ENCODE data around the gene ATOSB.
"Not testable (repeated sequence)": the region's sequence is repeated elsewhere in the genome, so short reads cannot be mapped to it uniquely, and the experiment has no call there.

ATOSB gene

GRCh38 chr9:35161713-35162604 is 46.3 kb upstream of the ATOSB start, which contains the start of gene UNC13B:
UNC13B (plus strand) TSS chr9:35162009; CDS start chr9:35162284, 275 bp downstream.
- Histone ChIP-seq H3K36me3 (ENCODE audit: low read depth) (no peaks in the 10 kb centered on the region; the same call in 1 of the 2 replicates), H3K27ac (ENCODE audit: poor library complexity, severe bottlenecking) (peak within 1 kb of the TSS; percentile 4), H3K27me3 (ENCODE audit: insufficient read depth, poor library complexity, severe bottlenecking) (no peaks in the 10 kb centered on the region), H3K9me3 (ENCODE audit: severe bottlenecking) (no peaks in the 10 kb centered on the region), H3K4me3 (ENCODE audit: severe bottlenecking) (peak within 1 kb of the TSS; percentile 95), H3K4me1 (ENCODE audit: insufficient read depth, poor library complexity, severe bottlenecking) (peaks cover 9% of the 10 kb centered on the region)
- DNase-seq (ENCODE audit: low spot score), result peak; percentile 91
- no peak for TF ChIP-seq CTCF (IDR thresholded peaks at IDR 0.05; ENCODE audit: poor library complexity, severe bottlenecking)
- ATAC-seq (ENCODE audit: low read depth), result peak; percentile 96

DNA sequence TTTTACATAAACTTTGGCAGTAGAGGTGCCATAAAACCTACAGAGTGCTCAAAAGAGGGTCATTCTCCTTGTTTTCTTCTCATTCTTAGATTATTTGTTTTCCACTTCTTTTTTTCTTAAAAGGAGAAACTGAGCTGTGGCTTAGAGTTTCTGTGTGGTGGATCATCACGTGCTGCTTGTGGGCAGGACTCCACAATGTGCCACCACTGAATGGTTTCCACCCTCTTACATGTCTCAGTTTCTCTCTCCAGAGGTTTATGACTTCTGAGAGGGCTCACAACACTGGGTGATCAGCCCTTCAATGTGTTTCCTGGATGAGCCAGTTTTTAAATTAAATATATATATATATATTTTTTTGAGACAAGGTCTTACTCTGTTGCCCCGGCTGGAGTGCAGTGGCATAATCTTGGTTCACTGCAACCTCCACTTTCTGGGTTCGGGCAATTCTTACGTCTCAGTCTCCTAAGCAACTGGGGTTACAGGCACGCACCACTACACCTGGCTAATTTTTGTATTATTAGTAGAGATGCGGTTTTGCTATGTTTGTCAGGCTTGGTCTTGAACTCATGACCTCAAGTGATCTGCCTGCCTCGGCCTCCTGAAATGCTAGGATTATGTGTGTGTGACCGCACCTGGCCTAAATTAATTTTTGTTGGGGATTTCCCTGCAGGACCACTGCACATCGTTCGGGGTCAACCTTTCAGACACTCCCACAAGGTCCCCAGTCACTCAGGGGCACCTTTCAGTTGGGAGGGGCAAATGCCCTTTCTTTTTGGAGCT is 43.0 kb upstream of the ATOSB start:
- Histone ChIP-seq H3K4me1 (ENCODE audit: insufficient read depth, poor library complexity, severe bottlenecking) (peaks cover 9% of the 10 kb centered on the region), H3K4me3 (ENCODE audit: severe bottlenecking) (no peak overlapping the region), H3K27me3 (ENCODE audit: insufficient read depth, poor library complexity, severe bottlenecking) (no peaks in the 10 kb centered on the region), H3K27ac (ENCODE audit: poor library complexity, severe bottlenecking) (no peak overlapping the region), H3K36me3 (ENCODE audit: low read depth) (no peaks in the 10 kb centered on the region), H3K9me3 (ENCODE audit: severe bottlenecking) (no peaks in the 10 kb centered on the region)
- no peak for TF ChIP-seq CTCF (IDR thresholded peaks at IDR 0.05; ENCODE audit: poor library complexity, severe bottlenecking)
- no peak for ATAC-seq (ENCODE audit: low read depth)
- no peak for DNase-seq (ENCODE audit: low spot score)

DNA sequence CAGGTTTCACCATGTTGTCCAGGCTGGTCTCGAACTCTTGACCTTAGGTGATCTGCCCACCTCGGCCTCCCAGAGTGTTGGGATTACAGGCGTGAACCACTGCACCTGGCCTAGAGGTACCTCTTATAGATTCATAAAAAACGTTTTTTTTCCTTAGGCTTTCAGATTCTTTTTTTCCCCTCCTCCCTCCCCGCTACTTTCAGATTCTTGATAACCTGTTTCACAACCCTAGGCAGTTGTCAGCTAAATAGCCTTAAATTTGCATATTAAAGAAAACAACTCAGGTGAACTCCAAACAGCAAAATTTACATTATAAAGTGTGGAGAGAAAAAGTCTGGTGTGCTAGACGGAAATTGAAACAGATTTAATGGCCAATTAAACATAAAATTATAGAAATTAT is 42.2 kb upstream of the ATOSB start:
- not testable (repeated sequence) for H3K4me1 ChIP-seq (ENCODE audit: insufficient read depth, poor library complexity, severe bottlenecking); DNase-seq (ENCODE audit: low spot score); H3K4me3 ChIP-seq (ENCODE audit: severe bottlenecking); H3K27me3 ChIP-seq (ENCODE audit: insufficient read depth, poor library complexity, severe bottlenecking); H3K9me3 ChIP-seq (ENCODE audit: severe bottlenecking); ATAC-seq (ENCODE audit: low read depth); H3K27ac ChIP-seq (ENCODE audit: poor library complexity, severe bottlenecking); H3K36me3 ChIP-seq (ENCODE audit: low read depth)

- no peaks in the 10 kb centered on the region for H3K27me3 ChIP-seq (ENCODE audit: insufficient read depth, poor library complexity, severe bottlenecking)
- no peak overlapping the region for H3K27ac ChIP-seq (ENCODE audit: poor library complexity, severe bottlenecking)
- TF ChIP-seq CTCF (IDR thresholded peaks at IDR 0.05; ENCODE audit: poor library complexity, severe bottlenecking), result no peak
- no peaks in the 10 kb centered on the region for H3K9me3 ChIP-seq (ENCODE audit: severe bottlenecking)
- ATAC-seq (ENCODE audit: low read depth) (no peak), DNase-seq (ENCODE audit: low spot score) (no peak)
- no peaks in the 10 kb centered on the region for H3K4me1 ChIP-seq (ENCODE audit: insufficient read depth, poor library complexity, severe bottlenecking)
- H3K4me3 ChIP-seq (ENCODE audit: severe bottlenecking), result no peak overlapping the region
- H3K36me3 ChIP-seq (ENCODE audit: low read depth), result no peaks in the 10 kb centered on the region
These were observed 41.1 kb upstream of the ATOSB start for GRCh38 chr9:35156781-35157180.

GRCh38 chr9:35152926-35153325 is 37.3 kb upstream of the ATOSB start:
- H3K36me3 ChIP-seq (ENCODE audit: low read depth), result no peaks in the 10 kb centered on the region
- DNase-seq (ENCODE audit: low spot score) (no peak), ATAC-seq (ENCODE audit: low read depth) (no peak)
- H3K27me3 ChIP-seq (ENCODE audit: insufficient read depth, poor library complexity, severe bottlenecking), result no peaks in the 10 kb centered on the region
- H3K4me1 ChIP-seq (ENCODE audit: insufficient read depth, poor library complexity, severe bottlenecking), result no peaks in the 10 kb centered on the region
- H3K9me3 ChIP-seq (ENCODE audit: severe bottlenecking), result peaks cover 4% of the 10 kb centered on the region
- no peak overlapping the region for H3K27ac ChIP-seq (ENCODE audit: poor library complexity, severe bottlenecking)
- no peak overlapping the region for H3K4me3 ChIP-seq (ENCODE audit: severe bottlenecking)
- no peak for TF ChIP-seq CTCF (IDR thresholded peaks at IDR 0.05; ENCODE audit: poor library complexity, severe bottlenecking)

- not testable (repeated sequence) for DNase-seq (ENCODE audit: low spot score); H3K9me3 ChIP-seq (ENCODE audit: severe bottlenecking)
These were observed 32.4 kb upstream of the ATOSB start for GRCh38 chr9:35147941-35148563.

More at GRCh38 chr9:35147941-35148563, 32.4 kb upstream of the ATOSB start:
- not testable (repeated sequence) for H3K36me3 ChIP-seq (ENCODE audit: low read depth); H3K4me1 ChIP-seq (ENCODE audit: insufficient read depth, poor library complexity, severe bottlenecking); H3K4me3 ChIP-seq (ENCODE audit: severe bottlenecking); H3K27me3 ChIP-seq (ENCODE audit: insufficient read depth, poor library complexity, severe bottlenecking); ATAC-seq (ENCODE audit: low read depth); H3K27ac ChIP-seq (ENCODE audit: poor library complexity, severe bottlenecking)

Data from RWPE2 (cell line).